GM18909 (cell line): ENCODE results near the gene UMODL1.

Source experiments
- ATAC-seq: cut with Tn5 transposase; IDR thresholded peaks from one replicate; pipeline ENCODE4 v1.9.1; 2021; ENCODE audit warnings: mild to moderate bottlenecking; ENCODE audit not compliant: unreplicated experiment, poor library complexity

Gene UMODL1, protein sequence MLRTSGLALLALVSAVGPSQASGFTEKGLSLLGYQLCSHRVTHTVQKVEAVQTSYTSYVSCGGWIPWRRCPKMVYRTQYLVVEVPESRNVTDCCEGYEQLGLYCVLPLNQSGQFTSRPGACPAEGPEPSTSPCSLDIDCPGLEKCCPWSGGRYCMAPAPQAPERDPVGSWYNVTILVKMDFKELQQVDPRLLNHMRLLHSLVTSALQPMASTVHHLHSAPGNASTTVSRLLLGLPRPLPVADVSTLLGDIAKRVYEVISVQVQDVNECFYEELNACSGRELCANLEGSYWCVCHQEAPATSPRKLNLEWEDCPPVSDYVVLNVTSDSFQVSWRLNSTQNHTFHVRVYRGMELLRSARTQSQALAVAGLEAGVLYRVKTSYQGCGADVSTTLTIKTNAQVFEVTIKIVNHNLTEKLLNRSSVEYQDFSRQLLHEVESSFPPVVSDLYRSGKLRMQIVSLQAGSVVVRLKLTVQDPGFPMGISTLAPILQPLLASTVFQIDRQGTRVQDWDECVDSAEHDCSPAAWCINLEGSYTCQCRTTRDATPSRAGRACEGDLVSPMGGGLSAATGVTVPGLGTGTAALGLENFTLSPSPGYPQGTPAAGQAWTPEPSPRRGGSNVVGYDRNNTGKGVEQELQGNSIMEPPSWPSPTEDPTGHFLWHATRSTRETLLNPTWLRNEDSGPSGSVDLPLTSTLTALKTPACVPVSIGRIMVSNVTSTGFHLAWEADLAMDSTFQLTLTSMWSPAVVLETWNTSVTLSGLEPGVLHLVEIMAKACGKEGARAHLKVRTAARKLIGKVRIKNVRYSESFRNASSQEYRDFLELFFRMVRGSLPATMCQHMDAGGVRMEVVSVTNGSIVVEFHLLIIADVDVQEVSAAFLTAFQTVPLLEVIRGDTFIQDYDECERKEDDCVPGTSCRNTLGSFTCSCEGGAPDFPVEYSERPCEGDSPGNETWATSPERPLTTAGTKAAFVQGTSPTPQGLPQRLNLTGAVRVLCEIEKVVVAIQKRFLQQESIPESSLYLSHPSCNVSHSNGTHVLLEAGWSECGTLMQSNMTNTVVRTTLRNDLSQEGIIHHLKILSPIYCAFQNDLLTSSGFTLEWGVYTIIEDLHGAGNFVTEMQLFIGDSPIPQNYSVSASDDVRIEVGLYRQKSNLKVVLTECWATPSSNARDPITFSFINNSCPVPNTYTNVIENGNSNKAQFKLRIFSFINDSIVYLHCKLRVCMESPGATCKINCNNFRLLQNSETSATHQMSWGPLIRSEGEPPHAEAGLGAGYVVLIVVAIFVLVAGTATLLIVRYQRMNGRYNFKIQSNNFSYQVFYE

DNA sequence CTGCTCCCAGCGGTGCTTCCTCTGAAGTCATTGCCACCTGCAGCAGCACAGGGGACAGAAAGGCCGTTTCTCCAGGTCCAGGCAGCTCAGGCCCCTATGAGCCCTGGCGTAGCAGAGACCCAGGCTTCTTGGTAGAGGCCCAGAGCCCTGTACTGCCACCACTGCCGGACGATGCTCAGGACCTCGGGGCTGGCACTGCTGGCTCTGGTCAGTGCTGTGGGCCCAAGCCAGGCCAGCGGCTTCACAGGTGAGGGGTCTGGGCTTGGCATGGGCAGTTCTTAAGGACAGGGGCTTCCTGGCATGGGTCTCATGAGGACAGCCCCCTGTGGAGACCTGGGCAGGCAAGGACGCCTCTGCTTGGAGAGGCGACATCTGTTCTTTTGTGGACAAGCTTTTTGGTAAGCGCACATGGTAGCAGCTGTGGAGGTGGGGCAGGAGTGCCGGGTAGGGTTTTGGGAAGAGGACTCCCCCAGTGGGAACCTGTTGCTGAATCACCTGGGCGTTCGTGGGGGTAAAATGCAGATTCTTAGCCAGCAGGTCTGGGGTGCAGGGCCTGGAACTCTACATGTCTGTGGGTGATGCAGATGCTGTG is at the start of gene UMODL1:
Gene UMODL1, plus strand, starts transcription at position 172 of the 592 bp plus-strand sequence. Its CDS starts 0 bp downstream, at position 172.
- no peak for ATAC-seq

- no peak for ATAC-seq
Observed at GRCh38 chr21:42021371-42022090, 49.6 kb upstream of the UMODL1 start.

GRCh38 chr21:42022091-42022430 is 49.1 kb upstream of the UMODL1 start:
- ATAC-seq = no peak

DNA sequence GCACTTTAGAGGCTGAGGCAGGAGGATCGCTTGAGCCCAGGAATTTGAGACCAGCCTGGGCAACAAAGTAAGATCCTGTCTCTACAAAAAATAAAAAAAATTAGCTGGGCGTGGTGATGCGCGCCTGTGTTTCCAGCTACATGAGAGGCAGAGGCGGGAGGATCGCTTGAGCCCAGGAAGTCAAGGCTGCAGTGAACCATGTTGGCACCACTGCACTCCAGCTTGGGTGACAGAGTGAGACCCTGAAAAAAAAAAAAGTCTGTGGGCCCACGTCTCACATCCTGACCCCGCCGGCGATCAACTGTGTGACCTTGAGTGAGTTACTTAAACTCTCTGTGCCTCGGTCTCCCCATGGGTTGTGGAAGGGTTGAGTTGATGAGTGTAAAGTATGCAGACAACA is 48.2 kb upstream of the UMODL1 start:
- no peak for ATAC-seq

DNA sequence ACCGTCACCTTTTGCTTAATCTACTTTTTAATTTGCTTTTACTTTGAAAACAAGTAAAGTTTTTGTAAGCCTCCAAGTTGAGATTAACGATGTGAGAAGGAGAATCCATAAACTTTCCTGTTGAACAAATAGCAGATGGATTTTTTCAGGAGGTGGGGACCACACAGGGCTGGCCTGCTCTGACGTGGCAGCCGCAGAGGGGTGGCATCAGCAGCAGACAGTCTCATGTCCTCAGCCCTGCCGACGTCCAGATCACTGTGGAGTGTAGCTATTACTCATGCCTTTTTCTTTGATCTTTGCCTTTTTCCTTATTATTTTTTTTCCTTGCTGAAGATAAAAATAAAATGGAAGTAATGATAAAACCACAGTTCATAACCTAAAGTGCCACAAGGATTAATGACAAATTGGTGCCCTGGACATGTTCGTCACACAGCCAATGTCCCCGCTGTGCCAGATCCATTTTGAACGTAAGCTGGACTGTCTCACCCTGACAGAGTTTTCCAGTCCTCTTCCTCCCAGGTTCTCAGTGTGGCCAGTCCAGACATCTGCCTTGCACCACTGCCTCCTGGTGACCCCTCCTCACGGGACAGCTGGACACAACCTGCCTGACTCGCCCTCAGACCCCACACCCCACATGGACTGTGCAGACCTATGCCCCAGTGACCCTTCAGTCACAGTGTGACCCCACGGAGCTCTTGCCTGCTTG is 45.6 kb upstream of the UMODL1 start:
- no peak for ATAC-seq

GRCh38 chr21:42026082-42026435 is 45.1 kb upstream of the UMODL1 start:
- ATAC-seq = no peak

GRCh38 chr21:42027085-42027821 is 43.9 kb upstream of the UMODL1 start:
- ATAC-seq = no peak

DNA sequence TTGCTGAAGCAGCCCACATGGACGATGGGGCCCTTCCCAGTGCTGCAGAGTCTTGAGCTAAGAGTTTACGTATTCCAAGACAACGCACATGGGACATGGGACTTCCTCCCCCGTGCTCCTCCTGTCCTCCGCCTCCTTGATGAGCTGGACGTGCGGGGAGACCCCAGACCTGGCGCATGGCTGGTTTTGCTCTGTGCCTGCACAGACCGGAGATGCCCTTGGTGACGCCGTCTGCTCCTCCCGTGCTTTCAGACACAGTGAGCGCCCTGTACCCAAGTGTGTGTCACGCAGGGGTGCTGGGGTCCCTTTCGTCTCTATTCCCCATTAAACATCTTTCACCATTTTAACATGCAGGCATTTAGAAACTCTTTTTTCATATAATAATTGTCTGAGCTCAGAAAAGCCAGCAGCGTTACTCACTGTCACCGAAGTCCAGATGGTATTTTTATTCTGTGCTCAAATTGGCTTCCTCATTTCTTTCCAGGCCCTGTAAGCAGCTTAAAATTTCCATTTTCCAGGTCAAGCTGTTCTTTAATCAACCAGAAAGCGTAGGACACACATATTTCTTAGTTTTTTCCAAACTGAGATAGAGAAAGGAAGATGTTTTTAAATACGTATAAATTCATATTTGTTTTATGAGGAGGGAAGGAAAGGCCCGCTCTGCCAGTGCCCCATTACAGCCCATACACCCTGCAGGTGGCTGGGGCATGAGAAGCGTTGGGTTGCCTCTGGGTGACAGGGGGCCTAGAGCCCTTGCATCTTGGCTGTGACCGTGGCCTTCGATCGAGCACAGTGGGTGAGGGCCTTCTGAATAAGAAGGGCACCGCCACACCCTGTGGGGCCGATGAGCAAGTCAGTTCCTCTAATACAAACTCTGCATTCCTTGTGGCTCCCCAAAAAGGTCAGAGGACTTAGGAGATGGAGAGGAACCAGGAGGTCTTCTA is 43.0 kb upstream of the UMODL1 start:
- ATAC-seq = no peak

DNA sequence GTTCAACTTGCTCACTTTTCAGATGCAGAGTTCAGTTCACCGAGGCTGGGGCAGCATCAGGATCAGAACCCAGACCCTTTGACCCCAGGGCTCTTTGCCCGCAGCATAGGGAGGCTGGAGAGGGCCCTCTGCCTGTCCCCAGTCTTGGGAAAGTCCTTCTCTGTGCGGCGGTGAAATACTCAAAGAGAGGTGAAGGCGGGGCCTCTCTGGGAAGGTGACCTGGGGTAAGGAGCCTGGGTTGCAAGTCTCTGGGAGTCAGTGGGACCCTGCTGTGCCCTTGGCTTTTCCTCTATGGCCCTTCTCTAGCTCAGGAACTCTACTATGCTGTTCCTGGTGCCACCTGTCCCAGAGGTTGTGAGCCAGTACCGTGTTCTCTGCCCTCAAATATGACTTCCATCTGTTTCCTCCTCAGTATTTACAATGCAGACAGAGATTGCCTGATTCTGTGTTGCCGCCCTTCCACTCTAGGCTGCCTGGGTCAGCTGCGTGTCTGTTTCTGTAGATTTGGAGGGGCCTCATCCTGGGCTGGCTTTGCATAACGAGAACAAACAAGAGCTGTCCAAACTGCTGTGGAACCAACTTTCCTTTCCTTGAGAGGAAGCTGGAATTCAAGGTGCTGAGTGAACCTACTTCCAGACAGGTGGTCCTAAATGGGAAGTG is 42.2 kb upstream of the UMODL1 start:
- ATAC-seq = no peak

DNA sequence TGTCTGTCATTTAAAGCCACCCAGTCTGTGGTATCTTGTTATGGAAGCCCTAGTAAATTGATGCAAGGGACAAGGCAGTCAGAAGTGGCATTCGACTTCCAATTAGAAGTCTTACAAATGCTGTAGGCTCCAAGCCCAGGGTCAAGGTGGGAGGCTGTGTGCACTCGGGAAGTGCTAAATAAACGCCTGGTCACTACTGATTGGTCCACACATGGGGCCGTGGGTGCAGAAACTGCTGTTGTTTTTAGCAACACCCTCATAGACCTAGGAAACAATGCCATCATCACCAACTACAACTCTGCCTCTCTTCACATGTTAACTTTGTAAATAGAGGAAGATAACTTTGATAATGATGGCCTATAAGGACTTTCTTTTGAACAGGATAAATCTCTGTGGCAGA is 40.8 kb upstream of the UMODL1 start:
- ATAC-seq = no peak

DNA sequence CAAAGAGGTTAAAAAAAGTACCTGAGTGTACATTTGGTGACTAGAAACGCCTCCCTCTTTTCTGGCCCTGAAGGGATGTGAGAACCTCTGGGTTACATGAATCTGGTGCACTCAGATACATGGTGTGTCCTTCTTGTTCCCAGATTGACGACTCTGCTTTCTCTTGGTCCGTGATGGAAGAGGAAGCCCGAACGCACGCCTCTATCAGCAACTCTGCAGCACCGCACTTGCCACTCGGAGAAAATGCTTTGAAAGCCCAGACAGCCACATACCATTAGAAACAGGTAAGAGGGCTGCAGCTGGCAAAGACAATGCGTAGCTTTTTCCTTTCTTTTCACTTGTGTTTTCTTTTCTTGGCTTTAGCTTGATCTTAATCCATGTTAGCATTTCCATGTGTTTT is 39.9 kb upstream of the UMODL1 start:
- no peak for ATAC-seq

DNA sequence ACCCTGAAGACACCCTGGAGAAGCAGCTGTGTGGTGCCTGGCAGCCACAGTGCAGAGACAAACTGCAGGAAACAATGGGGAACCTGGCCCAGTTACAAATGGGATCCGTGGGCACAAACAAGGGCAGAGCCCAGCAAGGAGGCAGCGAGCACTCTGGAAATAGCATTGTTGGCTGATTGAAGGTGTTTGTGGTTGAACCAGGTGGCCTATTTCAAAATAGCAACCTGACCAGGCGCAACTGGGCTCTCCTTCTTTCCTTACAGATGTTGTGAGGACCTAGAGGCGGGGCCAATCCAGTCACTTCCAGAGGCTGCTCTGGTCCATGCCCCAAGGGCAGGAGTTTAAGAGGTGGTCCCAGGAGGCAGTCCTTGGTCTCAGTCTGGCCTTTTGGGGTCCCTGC is 39.3 kb upstream of the UMODL1 start:
- ATAC-seq = no peak

GRCh38 chr21:42032266-42032665 is 38.9 kb upstream of the UMODL1 start:
- no peak for ATAC-seq

DNA sequence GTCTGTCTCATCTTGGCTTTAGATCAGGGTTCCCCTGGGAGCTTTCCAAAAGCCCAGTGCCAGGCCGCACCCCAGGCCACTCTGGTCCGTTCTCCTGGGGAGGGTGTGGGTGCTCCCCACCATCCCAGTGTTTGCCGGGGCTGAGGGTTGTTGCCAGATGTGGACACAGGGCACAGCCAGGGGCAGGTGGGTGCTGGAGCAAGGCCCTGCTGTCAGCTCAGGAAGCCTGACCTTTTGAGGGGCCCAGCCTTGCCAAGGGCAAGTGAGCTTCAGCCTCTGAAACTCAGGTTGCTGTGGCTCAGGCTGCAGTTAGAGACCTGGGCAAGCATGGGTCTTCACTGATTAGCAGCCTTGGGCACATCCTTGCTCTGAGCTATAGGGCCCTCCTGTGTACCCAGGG is 38.1 kb upstream of the UMODL1 start:
- no peak for ATAC-seq

GRCh38 chr21:42036313-42036712 is 34.8 kb upstream of the UMODL1 start:
- ATAC-seq = no peak

DNA sequence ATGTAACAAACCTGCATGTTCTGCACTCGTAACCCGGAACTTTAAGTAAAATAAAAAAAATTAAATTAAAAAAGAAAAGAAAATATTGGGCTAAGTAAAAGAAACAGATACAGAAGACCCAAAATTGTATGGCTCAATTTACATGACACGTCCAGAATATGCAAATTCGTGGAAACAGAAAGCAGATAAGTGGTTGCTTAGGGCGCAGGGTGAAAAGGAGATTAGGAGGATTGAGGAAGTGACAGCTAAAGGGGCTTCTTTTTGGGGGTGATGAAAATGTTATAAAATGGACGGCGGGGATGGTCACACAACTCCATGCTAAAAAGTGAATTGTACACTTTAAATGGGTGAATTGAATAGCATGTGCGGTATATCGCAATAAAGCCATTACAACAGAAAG is 33.6 kb upstream of the UMODL1 start:
- no peak for ATAC-seq

GRCh38 chr21:42037943-42038342 is 33.2 kb upstream of the UMODL1 start:
- no peak for ATAC-seq
